H1 (cell line): ENCODE results near the gene PRRC2A. TPM values are rescaled to one million over a fixed set of nuclear protein-coding genes. Genes with fewer than 3 reads are reported as not detected.

ENCODE experiments used
- ASH2L ChIP-seq: fragments of 200-600, 300-600 bp; sonication (generic); IDR thresholded peaks from one replicate; pipeline ENCODE4 v1.7.1; 2017; ENCODE audit warnings: low read length
- CBX5 ChIP-seq: fragments of 300-800, 300-1000 bp; sonication (generic); IDR thresholded peaks from 2 replicates; pipeline ENCODE4 v1.7.1; 2016; ENCODE audit warnings: antibody characterized with exemption, low read length, low read depth
- MAFK ChIP-seq: IDR thresholded peaks from 2 replicates; pipeline ENCODE4 v1.6.1; 2012; ENCODE audit warnings: low read depth, mild to moderate bottlenecking, improper control_type of control experiment, low read length
- NANOG ChIP-seq: IDR thresholded peaks from 2 replicates; pipeline ENCODE4 v1.6.1; 2011; ENCODE audit warnings: low read length, low read depth, mild to moderate bottlenecking, inconsistent platforms; ENCODE audit not compliant: insufficient read depth, poor library complexity, severe bottlenecking
- POLR2AphosphoS5 ChIP-seq: IDR thresholded peaks from 2 replicates; pipeline ENCODE4 v1.6.1; 2011; ENCODE audit warnings: low read depth, low read length
- TEAD4 ChIP-seq: IDR thresholded peaks from 2 replicates; pipeline ENCODE4 v1.6.1; 2012; ENCODE audit warnings: low read depth, low read length, inconsistent platforms, mixed read lengths
- ZNF274 ChIP-seq: IDR thresholded peaks from 2 replicates; pipeline ENCODE4 v1.7.0; 2012; ENCODE audit warnings: low read length, borderline replicate concordance; ENCODE audit errors: extremely low read depth
- polyA plus RNA-seq, 7 experiments: library from polyadenylated mRNA; depleted of rRNA in 3 of 7; stranded (reverse) in 5 of 7; unstranded in 2 of 7; fragments of >200 nt in 5 of 7; fragments of 200-250 nt in 2 of 7; gene quantifications; 1 replicate in 5 of 7; 2 replicates in 1 of 7; 4 replicates in 1 of 7; pipeline versions ENCODE4 v1.2.1 to v1.2.3, GENCODE V29; 2011 to 2013; ENCODE audit warnings: missing spikeins in 2 of 7, mixed read lengths in 2 of 7
- total RNA-seq: library from RNA; stranded (reverse); fragmentation: NEBNext Ultra II Directional; extraction: Animal tissue kit (Norgen Biotek cat#: 25700); gene quantifications from 2 replicates; pipeline ENCODE4 v1.2.1, GENCODE V29; 2021
- TF ChIP-seq, protein P1 (sequence below): IDR thresholded peaks from 2 replicates; pipeline ENCODE4 v1.6.1; 2011; ENCODE audit warnings: low read length, improper control_type of control experiment

The PRRC2A gene
- total and polyA plus RNA-seq, 2 of the 8 experiments (the other 6 are each of a cell fraction or from before 2014, with no cell fraction given) = 118 to 300 TPM

DNA sequence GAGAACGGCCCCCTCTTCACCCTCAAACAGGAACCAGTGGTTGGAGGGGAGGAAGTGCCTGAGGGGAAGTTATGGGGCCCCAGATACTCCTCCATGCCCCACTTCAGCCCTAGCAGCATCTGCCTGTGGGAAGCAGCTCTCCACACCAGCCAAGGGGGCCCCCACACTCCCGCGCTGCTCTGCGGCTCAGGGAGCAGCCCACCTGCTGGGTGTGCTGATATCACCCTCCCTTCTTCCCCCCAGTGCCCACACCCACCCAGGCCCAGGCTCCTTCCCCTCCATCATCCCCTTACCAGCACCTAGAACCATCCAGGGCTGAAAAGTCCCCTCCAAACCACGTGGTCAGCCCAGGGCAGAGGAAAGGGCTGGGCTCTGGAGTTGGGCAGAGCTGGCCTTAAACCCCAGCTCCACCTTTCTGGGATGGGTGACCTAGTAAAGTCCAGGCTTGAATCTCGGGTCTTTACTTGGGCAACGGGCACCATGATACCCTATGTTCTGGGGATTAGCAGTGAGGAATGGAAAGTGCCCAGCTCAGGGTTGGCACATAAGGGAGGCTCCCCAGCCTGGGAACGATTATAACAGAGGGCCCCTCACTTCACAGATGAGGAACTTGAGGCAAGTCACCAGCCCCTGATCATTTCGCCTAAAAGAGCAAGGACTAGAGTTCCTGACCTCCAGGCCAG, 33.8 kb upstream of the PRRC2A start (continued):
- TF ChIP-seq, protein P1, sequence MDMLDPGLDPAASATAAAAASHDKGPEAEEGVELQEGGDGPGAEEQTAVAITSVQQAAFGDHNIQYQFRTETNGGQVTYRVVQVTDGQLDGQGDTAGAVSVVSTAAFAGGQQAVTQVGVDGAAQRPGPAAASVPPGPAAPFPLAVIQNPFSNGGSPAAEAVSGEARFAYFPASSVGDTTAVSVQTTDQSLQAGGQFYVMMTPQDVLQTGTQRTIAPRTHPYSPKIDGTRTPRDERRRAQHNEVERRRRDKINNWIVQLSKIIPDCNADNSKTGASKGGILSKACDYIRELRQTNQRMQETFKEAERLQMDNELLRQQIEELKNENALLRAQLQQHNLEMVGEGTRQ = no peak
- no peak for TF ChIP-seq TEAD4
- TF ChIP-seq POLR2AphosphoS5 = no peak
- TF ChIP-seq ZNF274 = no peak
- TF ChIP-seq CBX5 = no peak
- TF ChIP-seq NANOG = no peak
- no peak for TF ChIP-seq ASH2L
- TF ChIP-seq MAFK = no peak
